Tibial nerve (tissue), 4 donors: ENCODE results near the gene CALHM2. TPM values are rescaled to one million over a fixed set of nuclear protein-coding genes. Genes with fewer than 3 reads are reported as not detected.
A peak's percentile ranks its signal among the peaks of the same experiment; 100 is the strongest.

Experiments used
- DNase-seq, 2 donors: peaks; one replicate each; pipeline ENCODE4 v3.0.0-alpha.2; 2019; ENCODE audit warnings: low spot score in 2 of 2
- H3K27ac ChIP-seq, 4 donors: fragments of 200-600 bp; sonication (generic) in 3 of 4; one replicate each; pipeline ENCODE4 v1.5.1; 2017 to 2019; ENCODE audit warnings: mild to moderate bottlenecking in 1 of 4
- H3K27me3 ChIP-seq, 2 donors: fragments of 200-600 bp; sonication (generic) in 1 of 2; one replicate each; pipeline versions ENCODE4 v1.5.1 to v1.6.0; 2017 to 2019
- H3K36me3 ChIP-seq, 3 donors: fragments of 200-600 bp; sonication (generic); one replicate each; pipeline ENCODE4 v1.5.1; 2018 to 2019
- H3K4me1 ChIP-seq, 4 donors: fragments of 200-600 bp; sonication (generic) in 3 of 4; one replicate each; pipeline ENCODE4 v1.5.1; 2017 to 2019
- H3K4me3 ChIP-seq, 4 donors: fragments of 200-600 bp; sonication (generic) in 3 of 4; one replicate each; pipeline ENCODE4 v1.5.1; 2017 to 2019; ENCODE audit warnings: mild to moderate bottlenecking in 1 of 4, moderate library complexity in 1 of 4
- H3K9me3 ChIP-seq, 4 donors: fragments of 200-600 bp; sonication (generic) in 3 of 4; one replicate each; pipeline ENCODE4 v1.5.1; 2017 to 2019
- EP300 ChIP-seq, 2 donors: sonication (generic); formaldehyde crosslinking; IDR thresholded peaks; one replicate each; pipeline ENCODE4 v1.6.1; 2017; ENCODE audit warnings: antibody characterized with exemption in 2 of 2, mild to moderate bottlenecking in 1 of 2
- POLR2A ChIP-seq, 2 donors: fragments of 450-650 bp; IDR thresholded peaks; one replicate each; pipeline ENCODE4 v1.6.1; 2017; ENCODE audit warnings: antibody characterized with exemption in 2 of 2, mild to moderate bottlenecking in 2 of 2, moderate library complexity in 2 of 2
- WGBS, 2 donors: methylation state at CpG; one replicate each; pipeline ENCODE4 v1.1.5; 2018; 5-methylcytosine and 5-hydroxymethylcytosine counted together
- total RNA-seq, 4 donors: library from RNA; depleted of rRNA; stranded (reverse); fragments of >200 nt; gene quantifications; one replicate each; pipeline ENCODE4 v1.1.0, GENCODE V29; 2016
- TF ChIP-seq, protein P1 (sequence below), 5 experiments: fragments of 200-600 bp in 3 of 5; fragments of 450-650 bp in 2 of 5; sonication (generic) in 3 of 5; IDR thresholded peaks; one replicate each; pipeline ENCODE4 v1.5.1; 2016 to 2019; ENCODE audit warnings: antibody characterized with exemption in 5 of 5, mild to moderate bottlenecking in 3 of 5, moderate library complexity in 2 of 5

The CALHM2 gene
- total RNA-seq, 4 donors from 2014 or later: 61.4 to 119 (median 65.6) TPM

DNA sequence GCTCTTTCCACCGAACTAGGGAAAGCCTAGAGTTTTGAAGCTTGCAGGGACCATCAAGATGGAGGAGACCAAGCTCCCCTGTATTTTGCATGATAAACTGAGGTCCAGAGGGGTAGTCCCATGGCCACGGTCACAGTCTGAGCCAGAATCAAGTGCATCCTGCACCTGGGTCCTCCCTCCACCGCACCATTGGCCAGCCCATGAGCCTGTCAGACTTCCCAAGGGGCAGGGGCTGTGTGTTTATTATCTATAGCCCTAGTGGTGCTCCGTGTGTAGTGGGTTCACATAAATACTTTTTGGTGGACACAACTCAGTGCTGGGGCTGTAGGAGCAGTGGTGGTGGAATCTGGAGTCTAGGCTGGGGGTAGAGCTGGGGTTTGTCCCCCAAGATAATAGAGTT, 23.3 kb upstream of the CALHM2 start:
- 72 to 82% methylated on average over 4 of the region's 4 CpGs for WGBS, 2 donors
- H3K27ac ChIP-seq: no peak overlapping the region
- no peaks in the 10 kb centered on the region for H3K27me3 ChIP-seq
- H3K4me1 ChIP-seq: peaks cover 0 to 12% (median 2%) of the 10 kb centered on the region in 4 donors
- H3K9me3 ChIP-seq: no peaks in the 10 kb centered on the region
- no peak for TF ChIP-seq EP300 (IDR thresholded peaks at IDR 0.05)
- H3K36me3 ChIP-seq: no peaks in the 10 kb centered on the region
- no peak overlapping the region for H3K4me3 ChIP-seq
- no peak for DNase-seq

DNA sequence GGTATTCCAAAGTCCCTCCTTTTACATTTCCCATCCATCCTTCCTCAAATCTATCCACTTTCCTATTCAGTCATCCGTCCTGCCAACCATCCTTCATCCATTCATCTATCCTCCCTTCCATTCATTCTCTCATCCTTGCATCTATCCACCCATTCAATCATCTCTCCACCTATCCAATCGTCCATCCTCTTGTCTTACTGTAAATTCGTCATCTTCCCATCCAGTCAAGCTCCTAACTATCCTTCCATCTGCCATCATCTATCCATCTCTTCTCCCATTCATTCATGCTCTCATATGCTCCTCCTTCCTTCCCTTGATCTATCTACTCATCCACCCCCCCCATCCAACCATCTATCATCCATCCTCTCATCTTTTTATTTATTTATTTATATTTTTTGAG, 21.9 kb upstream of the CALHM2 start:
- H3K9me3 ChIP-seq: no peaks in the 10 kb centered on the region
- H3K4me3 ChIP-seq: no peak overlapping the region
- DNase-seq: no peak
- H3K4me1 ChIP-seq: peaks cover 0 to 12% (median 0%) of the 10 kb centered on the region in 4 donors
- TF ChIP-seq, protein P1, sequence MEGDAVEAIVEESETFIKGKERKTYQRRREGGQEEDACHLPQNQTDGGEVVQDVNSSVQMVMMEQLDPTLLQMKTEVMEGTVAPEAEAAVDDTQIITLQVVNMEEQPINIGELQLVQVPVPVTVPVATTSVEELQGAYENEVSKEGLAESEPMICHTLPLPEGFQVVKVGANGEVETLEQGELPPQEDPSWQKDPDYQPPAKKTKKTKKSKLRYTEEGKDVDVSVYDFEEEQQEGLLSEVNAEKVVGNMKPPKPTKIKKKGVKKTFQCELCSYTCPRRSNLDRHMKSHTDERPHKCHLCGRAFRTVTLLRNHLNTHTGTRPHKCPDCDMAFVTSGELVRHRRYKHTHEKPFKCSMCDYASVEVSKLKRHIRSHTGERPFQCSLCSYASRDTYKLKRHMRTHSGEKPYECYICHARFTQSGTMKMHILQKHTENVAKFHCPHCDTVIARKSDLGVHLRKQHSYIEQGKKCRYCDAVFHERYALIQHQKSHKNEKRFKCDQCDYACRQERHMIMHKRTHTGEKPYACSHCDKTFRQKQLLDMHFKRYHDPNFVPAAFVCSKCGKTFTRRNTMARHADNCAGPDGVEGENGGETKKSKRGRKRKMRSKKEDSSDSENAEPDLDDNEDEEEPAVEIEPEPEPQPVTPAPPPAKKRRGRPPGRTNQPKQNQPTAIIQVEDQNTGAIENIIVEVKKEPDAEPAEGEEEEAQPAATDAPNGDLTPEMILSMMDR (IDR thresholded peaks at IDR 0.05): no peak
- no peak for TF ChIP-seq POLR2A (IDR thresholded peaks at IDR 0.05)
- no peaks in the 10 kb centered on the region for H3K27me3 ChIP-seq
- WGBS, 2 donors: 89 to 90% methylated on average over 3 of the region's 3 CpGs
- H3K36me3 ChIP-seq: no peaks in the 10 kb centered on the region
- H3K27ac ChIP-seq: no peak overlapping the region

DNA sequence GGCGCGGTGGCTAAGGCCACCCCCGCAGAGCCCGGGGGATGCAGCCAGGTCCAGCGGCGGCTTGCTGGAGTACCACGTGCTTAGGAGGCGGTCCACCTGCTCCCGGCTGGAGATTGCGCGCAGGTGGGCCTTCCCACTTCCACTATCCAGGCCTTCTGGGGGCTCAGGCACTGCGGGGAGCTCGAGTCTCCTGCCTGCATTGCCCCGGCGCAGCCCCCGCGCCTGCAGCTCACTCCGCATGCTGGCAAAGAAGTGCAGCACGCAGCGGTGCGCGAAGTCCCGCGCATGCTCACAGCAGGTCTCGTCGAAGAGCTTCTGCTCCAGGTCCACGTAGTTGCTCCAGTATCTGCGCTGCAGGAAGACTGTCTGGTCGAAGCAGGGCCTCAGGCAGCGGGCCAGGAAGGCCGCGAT, 21.1 kb upstream of the CALHM2 start:
- H3K4me3 ChIP-seq: no peak overlapping the region
- H3K9me3 ChIP-seq: no peaks in the 10 kb centered on the region
- H3K36me3 ChIP-seq: no peaks in the 10 kb centered on the region
- no peak overlapping the region for H3K27ac ChIP-seq
- H3K4me1 ChIP-seq: peaks cover 0 to 12% (median 0%) of the 10 kb centered on the region in 4 donors
- H3K27me3 ChIP-seq: no peaks in the 10 kb centered on the region
- DNase-seq: no peak
- 74 to 77% methylated on average over 8 to 24 of the region's 32 CpGs for WGBS, 2 donors
- no peak for TF ChIP-seq EP300 (IDR thresholded peaks at IDR 0.05)
- TF ChIP-seq, protein P1 (IDR thresholded peaks at IDR 0.05): no peak
- TF ChIP-seq POLR2A (IDR thresholded peaks at IDR 0.05): no peak

DNA sequence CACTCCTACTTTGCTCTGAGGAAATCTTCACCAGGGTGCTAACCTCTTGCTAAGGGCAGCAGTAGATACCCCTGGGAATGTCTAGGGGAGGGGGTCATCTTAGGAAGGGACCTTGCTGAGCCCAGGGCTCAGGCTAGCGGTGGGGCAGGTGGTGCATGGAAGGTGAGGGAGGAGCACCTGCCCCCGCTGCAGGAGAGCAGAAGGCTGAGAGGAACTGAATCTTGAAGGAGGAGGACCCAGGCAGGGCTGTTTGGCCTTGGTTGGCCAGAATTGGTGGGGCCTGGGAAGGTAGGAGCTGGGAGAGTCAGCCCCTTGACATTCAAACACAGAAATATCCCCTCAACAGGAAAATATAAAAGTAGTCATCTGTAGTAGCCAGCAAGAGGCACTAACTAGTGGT, 19.8 kb upstream of the CALHM2 start:
- Histone ChIP-seq H3K27ac (peak overlapping the region in 2 of 4 donors; percentile 5 to 30), H3K36me3 (no peaks in the 10 kb centered on the region), H3K9me3 (no peaks in the 10 kb centered on the region), H3K27me3 (no peaks in the 10 kb centered on the region), H3K4me1 (peaks cover 0 to 12% (median 0%) of the 10 kb centered on the region in 4 donors), H3K4me3 (no peak overlapping the region)
- DNase-seq: no peak
- WGBS, 2 donors: 95 to 100% methylated on average over 2 of the region's 2 CpGs
- TF ChIP-seq EP300 (IDR thresholded peaks at IDR 0.05): no peak
- TF ChIP-seq, protein P1 (IDR thresholded peaks at IDR 0.05): no peak
- no peak for TF ChIP-seq POLR2A (IDR thresholded peaks at IDR 0.05)

DNA sequence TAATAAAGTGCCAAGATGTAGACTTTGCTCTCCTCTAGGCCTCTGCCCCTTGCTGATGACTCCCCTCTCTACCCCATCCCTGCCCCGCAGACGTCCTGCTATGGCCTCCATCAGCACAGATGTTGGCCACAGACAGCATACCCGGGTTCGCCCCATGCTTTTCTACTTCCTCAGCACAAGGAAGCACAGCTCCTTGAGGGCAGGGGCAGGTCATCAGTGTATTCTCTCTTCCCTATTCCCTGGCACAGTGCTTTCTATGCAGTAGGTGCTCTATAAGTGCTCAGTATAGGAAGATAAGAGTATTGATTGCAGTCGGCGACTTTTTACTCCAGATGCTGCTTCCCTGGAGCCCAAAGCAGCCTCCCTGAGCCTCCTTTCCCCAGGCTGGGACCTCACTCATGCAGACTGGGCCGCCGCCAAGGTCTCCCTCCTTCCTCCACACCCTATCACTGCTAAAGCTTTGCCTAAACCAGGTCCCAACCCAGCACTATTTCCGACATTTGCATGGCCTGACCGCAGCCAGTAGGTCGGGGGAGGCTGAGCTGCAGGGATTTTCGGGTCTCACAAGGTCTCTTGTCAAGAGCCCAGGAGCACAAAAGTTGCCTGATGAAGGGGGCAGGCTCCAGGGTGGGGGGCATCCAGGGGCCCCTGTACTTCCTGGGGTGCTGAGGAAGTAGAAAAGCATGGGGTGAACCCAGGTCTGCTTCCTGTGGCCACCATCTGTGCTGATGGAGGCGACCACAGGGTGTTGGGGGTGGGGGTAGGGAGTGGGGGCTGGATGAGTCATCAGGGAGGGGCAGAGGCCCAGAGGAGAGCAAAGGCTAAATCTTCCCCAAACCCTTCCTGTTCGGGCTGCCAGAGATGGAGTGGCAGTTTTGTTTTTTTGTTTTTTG, 18.8 kb upstream of the CALHM2 start:
- peaks cover 0 to 12% (median 0%) of the 10 kb centered on the region in 4 donors for H3K4me1 ChIP-seq
- no peaks in the 10 kb centered on the region for H3K36me3 ChIP-seq
- peak in 1 of 2 donors; percentile 33 for DNase-seq
- peak overlapping the region in 2 of 4 donors; percentile 5 to 30 for H3K27ac ChIP-seq
- 49 to 50% methylated on average over 14 of the region's 14 CpGs for WGBS, 2 donors
- H3K27me3 ChIP-seq: no peaks in the 10 kb centered on the region
- no peak overlapping the region for H3K4me3 ChIP-seq
- no peaks in the 10 kb centered on the region for H3K9me3 ChIP-seq
- no peak for TF ChIP-seq POLR2A (IDR thresholded peaks at IDR 0.05)
- TF ChIP-seq, protein P1 (IDR thresholded peaks at IDR 0.05): no peak
